Measurements from ENCODE around the gene ARMH4. TPM values are rescaled to one million over a fixed set of nuclear protein-coding genes. Genes with fewer than 3 reads are reported as not detected.

The ARMH4 gene
- total and polyA plus RNA-seq, 4 donors = 0.40 to 14.2 (median 1.1) TPM

- H3K9me3 ChIP-seq (ENCODE audit: control insufficient read depth in 4 of 4, insufficient read depth in 3 of 4, low read length in 3 of 4) = no peaks in the 10 kb centered on the region
Measured at GRCh38 chr14:57999979-58000378, 152.0 kb downstream of the ARMH4 start.

GRCh38 chr14:57999471-57999870, 152.5 kb downstream of the ARMH4 start:
- TF ChIP-seq, protein P1, sequence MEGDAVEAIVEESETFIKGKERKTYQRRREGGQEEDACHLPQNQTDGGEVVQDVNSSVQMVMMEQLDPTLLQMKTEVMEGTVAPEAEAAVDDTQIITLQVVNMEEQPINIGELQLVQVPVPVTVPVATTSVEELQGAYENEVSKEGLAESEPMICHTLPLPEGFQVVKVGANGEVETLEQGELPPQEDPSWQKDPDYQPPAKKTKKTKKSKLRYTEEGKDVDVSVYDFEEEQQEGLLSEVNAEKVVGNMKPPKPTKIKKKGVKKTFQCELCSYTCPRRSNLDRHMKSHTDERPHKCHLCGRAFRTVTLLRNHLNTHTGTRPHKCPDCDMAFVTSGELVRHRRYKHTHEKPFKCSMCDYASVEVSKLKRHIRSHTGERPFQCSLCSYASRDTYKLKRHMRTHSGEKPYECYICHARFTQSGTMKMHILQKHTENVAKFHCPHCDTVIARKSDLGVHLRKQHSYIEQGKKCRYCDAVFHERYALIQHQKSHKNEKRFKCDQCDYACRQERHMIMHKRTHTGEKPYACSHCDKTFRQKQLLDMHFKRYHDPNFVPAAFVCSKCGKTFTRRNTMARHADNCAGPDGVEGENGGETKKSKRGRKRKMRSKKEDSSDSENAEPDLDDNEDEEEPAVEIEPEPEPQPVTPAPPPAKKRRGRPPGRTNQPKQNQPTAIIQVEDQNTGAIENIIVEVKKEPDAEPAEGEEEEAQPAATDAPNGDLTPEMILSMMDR (IDR thresholded peaks at IDR 0.05; ENCODE audit: control extremely low read depth, extremely low read depth) = no peak
- 72 to 75% methylated on average over 2 of the region's 2 CpGs for WGBS, 2 donors
- H3K9ac ChIP-seq (ENCODE audit: insufficient read depth in 1 of 2, low read length in 2 of 2) = no peak overlapping the region
- ATAC-seq (ENCODE audit: insufficient read depth, low FRiP score) (no peak), DNase-seq (no peak)
- no peaks in the 10 kb centered on the region for H3K27me3 ChIP-seq (ENCODE audit: control insufficient read depth in 3 of 3, insufficient read depth in 3 of 3, low read length in 2 of 3)
- no peak overlapping the region for H3K27ac ChIP-seq (ENCODE audit: low read depth in 1 of 2, low read length in 1 of 2)
- no peaks in the 10 kb centered on the region for H3K9me3 ChIP-seq (ENCODE audit: control insufficient read depth in 4 of 4, insufficient read depth in 3 of 4, low read length in 3 of 4)
- H3K4me3 ChIP-seq = no peak overlapping the region
- H3K4me1 ChIP-seq (ENCODE audit: control insufficient read depth in 5 of 5, insufficient read depth in 5 of 5, low read length in 5 of 5) = no peaks in the 10 kb centered on the region
- H3K36me3 ChIP-seq (ENCODE audit: control insufficient read depth in 4 of 4, insufficient read depth in 4 of 4, low read length in 4 of 4) = no peaks in the 10 kb centered on the region

More at GRCh38 chr14:57999979-58000378, 152.0 kb downstream of the ARMH4 start:
- DNase-seq (no peak), ATAC-seq (ENCODE audit: insufficient read depth, low FRiP score) (no peak)
- Histone ChIP-seq H3K36me3 (ENCODE audit: control insufficient read depth in 4 of 4, insufficient read depth in 4 of 4, low read length in 4 of 4) (no peaks in the 10 kb centered on the region), H3K4me3 (no peak overlapping the region), H3K9ac (ENCODE audit: insufficient read depth in 1 of 2, low read length in 2 of 2) (no peak overlapping the region), H3K27me3 (ENCODE audit: control insufficient read depth in 3 of 3, insufficient read depth in 3 of 3, low read length in 2 of 3) (no peaks in the 10 kb centered on the region), H3K27ac (ENCODE audit: low read depth in 1 of 2, low read length in 1 of 2) (no peak overlapping the region), H3K4me1 (ENCODE audit: control insufficient read depth in 5 of 5, insufficient read depth in 5 of 5, low read length in 5 of 5) (no peaks in the 10 kb centered on the region)
- TF ChIP-seq, protein P1 (IDR thresholded peaks at IDR 0.05; ENCODE audit: control extremely low read depth, extremely low read depth) = no peak
- WGBS, 2 donors = 93 to 100% methylated on average over 1 of the region's 1 CpG

GRCh38 chr14:57998766-57999165, 153.2 kb downstream of the ARMH4 start:
- no peak for ATAC-seq (ENCODE audit: insufficient read depth, low FRiP score)
- 47 to 75% methylated on average over 1 of the region's 1 CpG for WGBS, 2 donors

More at GRCh38 chr14:57998766-57999165, 153.2 kb downstream of the ARMH4 start:
- Histone ChIP-seq H3K4me3 (no peak overlapping the region), H3K27me3 (ENCODE audit: control insufficient read depth in 3 of 3, insufficient read depth in 3 of 3, low read length in 2 of 3) (no peaks in the 10 kb centered on the region), H3K9ac (ENCODE audit: insufficient read depth in 1 of 2, low read length in 2 of 2) (no peak overlapping the region), H3K9me3 (ENCODE audit: control insufficient read depth in 4 of 4, insufficient read depth in 3 of 4, low read length in 3 of 4) (no peaks in the 10 kb centered on the region), H3K4me1 (ENCODE audit: control insufficient read depth in 5 of 5, insufficient read depth in 5 of 5, low read length in 5 of 5) (no peaks in the 10 kb centered on the region), H3K36me3 (ENCODE audit: control insufficient read depth in 4 of 4, insufficient read depth in 4 of 4, low read length in 4 of 4) (no peaks in the 10 kb centered on the region), H3K27ac (ENCODE audit: low read depth in 1 of 2, low read length in 1 of 2) (no peak overlapping the region)
- peak in 1 of 3 donors; percentile 18 for DNase-seq
- TF ChIP-seq, protein P1 (IDR thresholded peaks at IDR 0.05; ENCODE audit: control extremely low read depth, extremely low read depth) = no peak

Measured in lung (tissue), 12 donors.